NCI-H1417 treated with DMSO at 0.1 percent for 48 hours (cell line): ENCODE results near the gene TULP4.

Source experiments
- DNase-seq: peaks from one replicate; lab custom pipeline; 2025; lab: John Stamatoyannopoulos, UW

The TULP4 gene

DNA sequence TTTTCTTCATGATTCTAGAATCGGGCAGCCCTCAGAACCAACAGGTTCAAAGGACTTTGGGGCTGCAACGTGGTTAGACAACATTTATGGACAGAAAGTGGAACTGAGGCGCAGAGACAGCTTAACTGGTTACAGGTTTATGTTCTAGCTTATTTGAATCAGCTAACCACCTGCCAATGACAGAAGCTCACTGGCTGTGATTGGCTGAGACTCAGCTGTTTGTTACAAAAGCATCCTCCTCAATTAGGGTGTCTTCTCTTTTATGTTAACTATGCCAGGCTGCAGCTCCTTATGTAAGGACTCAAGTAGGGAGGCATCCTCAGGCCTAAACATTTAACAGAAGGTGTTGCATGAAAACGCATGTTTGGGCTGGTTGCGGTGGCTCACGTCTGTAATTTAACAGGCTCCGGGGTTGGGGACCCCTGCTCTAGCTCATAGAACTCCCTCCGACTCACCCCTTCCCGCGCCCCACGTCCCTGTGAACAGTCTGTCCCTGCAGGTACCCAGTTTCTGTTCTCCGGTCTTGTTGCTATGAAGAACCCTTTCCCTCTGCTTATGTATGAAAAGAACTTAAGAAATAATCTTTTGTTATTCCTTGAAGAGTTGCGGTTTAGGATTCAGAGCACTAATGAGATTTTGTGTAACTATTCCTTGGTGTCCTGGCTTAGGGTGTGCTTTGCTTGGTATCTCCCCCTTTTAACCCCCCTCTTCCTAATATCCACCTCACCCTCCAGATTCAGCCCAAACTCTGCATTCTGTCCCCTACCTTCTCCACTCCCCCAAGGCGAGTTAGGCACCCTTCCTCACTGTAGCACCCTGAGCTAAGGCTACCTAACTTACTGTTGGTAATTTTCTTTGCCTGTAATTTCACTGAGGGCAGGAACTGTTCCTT is 246.4 kb downstream of the TULP4 start:
- no peak for DNase-seq

DNA sequence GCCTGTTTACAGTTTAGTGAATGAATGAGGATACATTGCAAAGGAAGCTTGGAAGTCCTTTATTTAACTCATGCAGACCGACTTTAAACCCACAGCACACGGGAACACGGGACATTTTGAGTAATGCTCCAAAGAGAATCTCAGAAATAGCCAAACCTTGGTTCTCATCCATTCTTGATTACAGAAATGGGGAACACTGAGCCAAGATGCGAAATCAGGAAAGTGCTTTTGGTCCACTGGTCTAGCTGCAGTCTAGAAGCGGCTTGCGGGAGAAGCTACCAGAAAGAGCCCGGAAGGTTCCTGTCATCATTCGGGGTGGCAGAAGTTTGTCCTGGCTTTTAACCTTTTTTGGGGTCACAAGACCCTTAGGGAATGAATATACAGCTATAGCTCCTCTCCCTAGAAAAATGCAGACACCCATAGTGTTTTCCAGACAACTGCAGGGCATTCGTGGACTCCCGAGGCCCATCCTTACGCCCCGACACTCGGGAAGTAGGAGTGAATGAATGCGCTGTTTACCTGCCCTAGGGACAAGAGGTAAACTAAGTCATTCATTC is 247.2 kb downstream of the TULP4 start:
- no peak for DNase-seq

DNA sequence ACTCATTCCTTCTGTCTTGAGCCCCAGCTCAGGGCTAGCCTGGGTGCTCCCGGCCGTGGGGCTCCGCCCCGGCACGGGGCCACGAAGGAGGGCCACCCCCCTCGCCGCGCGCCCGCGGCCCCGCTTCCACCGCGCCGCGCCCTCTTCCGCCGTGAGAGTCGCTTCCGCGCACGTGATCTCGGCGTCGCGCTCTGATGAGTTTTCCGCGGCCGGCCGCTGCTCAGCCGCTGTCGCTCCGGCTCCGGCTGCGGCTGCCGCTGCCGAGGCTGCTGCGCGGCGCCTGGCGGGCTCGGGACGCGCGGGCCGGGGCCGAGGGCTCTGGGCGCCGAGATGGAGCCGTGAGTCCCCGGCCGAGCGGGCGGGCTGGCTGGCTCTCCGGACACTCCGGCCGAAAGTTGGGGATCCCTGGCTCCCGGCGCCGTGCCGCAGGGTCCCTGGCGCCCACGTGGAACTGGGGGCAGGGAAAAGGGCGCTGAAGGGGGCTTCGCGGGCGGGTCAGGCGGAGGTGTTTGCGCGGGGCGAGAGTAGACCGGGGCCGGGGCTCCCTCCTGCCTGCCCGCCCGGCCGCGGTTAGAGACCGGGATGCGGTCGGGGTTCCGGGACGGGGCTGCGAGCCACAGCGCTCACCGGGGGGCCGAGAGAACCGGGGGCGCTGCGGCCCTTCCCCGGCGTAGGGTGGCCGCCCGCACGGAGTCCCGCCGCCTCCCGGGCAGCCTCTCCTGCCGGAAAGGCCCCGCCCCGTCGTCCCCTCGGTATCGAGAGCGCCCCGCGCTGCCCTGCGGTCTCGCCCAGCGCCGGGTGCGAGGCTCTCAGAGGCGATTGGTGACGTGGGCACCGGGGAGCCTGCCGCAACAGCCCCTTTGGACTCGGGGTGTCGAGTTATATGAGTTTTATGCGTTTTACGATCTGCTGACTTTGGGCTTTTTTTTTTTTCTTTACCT is 247.9 kb downstream of the TULP4 start, which contains the start of gene TMEM181:
TMEM181 (plus strand) TSS at position 197 of the 941 bp plus-strand sequence; CDS start at position 331, 134 bp downstream.
- DNase-seq = no peak

DNA sequence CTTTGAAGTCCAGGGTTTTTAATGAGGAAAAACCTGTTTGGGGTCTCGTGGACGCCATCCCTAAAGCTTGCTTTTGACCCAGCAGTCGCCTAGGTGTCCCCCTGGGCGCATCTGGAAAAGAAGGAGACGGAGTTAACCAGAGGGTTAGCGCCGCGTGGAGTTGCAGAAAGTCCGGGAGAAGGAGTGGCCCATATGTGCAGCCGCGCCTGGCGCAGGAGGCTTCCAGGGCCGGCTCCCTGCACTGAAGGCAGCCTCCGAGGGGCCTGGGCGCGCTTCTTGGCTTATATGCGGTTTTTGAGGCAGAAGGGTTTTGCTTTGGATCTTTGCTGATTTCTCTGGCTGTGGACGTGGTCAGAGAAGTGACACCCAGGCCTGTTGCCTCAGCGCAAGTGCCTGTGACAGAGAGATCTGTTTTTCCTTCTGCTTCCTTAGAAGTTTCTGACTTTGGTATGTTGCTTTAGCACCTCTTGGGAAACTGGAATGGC is 248.6 kb downstream of the TULP4 start:
- DNase-seq = no peak
